PC-9 (cell line): ENCODE measurements around the gene ATP2C2. TPM values are rescaled to one million over a fixed set of nuclear protein-coding genes. Genes with fewer than 3 reads are reported as not detected.
A peak's percentile ranks its signal among the peaks of the same experiment; 100 is the strongest.

Experiments used
- BruUV-seq: library from RNA; stranded (reverse); fragments of 400-500 nt; replicated peaks from 2 replicates; lab custom pipeline; 2021; lab: Mats Ljungman, UMichigan
- CTCF ChIA-PET: fragments of 300-600 bp; sonication (Branson Sonifier 250); formaldehyde crosslinking; loops from one replicate; lab custom pipeline; 2022; ENCODE audit warnings: antibody characterized with exemption; lab: Charles Lee
- POLR2A ChIA-PET: fragments of 300-600 bp; sonication (Branson Sonifier 250); formaldehyde crosslinking; loops from one replicate; lab custom pipeline; 2022; ENCODE audit warnings: antibody characterized with exemption; ENCODE audit not compliant: unreplicated experiment; lab: Charles Lee
- DNase-seq, 2 experiments: peaks; one replicate each; pipeline versions ENCODE4 v3.0.0 to v3.0.0-alpha.2; 2015 to 2022; ENCODE audit warnings: mixed read lengths in 1 of 2
- H2AFZ ChIP-seq: fragments of 200-600 bp; sonication (generic); 2 replicates; pipeline ENCODE4 v1.8.1; 2017; ENCODE audit warnings: antibody characterized with exemption
- H3F3A ChIP-seq: fragments of 200-600 bp; sonication (generic); 2 replicates; pipeline ENCODE4 v1.8.1; 2017; ENCODE audit warnings: antibody characterized with exemption, mild to moderate bottlenecking, low read depth; ENCODE audit not compliant: insufficient read depth
- H3K27ac ChIP-seq: fragments of 200-600 bp; sonication (generic); 2 replicates; pipeline ENCODE4 v1.6.1; 2016; ENCODE audit warnings: mixed run types
- H3K27me3 ChIP-seq: fragments of 200-600 bp; sonication (generic); 2 replicates; pipeline ENCODE4 v1.6.1; 2016; ENCODE audit warnings: low read depth, mixed run types; ENCODE audit not compliant: insufficient read depth
- H3K36me3 ChIP-seq: fragments of 200-600 bp; sonication (generic); 2 replicates; pipeline ENCODE4 v1.6.1; 2016; ENCODE audit warnings: low read depth, mixed run types
- H3K4me1 ChIP-seq: fragments of 200-600 bp; sonication (generic); replicated peaks from 2 replicates; pipeline ENCODE4 v1.6.1; 2016; ENCODE audit warnings: mixed run types; ENCODE audit not compliant: insufficient read depth
- H3K4me2 ChIP-seq: fragments of 200-600 bp; sonication (generic); 2 replicates; pipeline ENCODE4 v1.6.1; 2017; ENCODE audit warnings: mixed run types
- H3K4me3 ChIP-seq: fragments of 200-600 bp; sonication (generic); 2 replicates; pipeline ENCODE4 v1.6.1; 2016; ENCODE audit warnings: mixed run types
- H3K79me2 ChIP-seq: fragments of 200-600 bp; sonication (generic); 2 replicates; pipeline ENCODE4 v1.6.1; 2017; ENCODE audit warnings: low read depth, mixed run types
- H3K9me2 ChIP-seq: fragments of 200-600 bp; sonication (generic); 2 replicates; pipeline ENCODE4 v1.8.1; 2017; ENCODE audit warnings: mild to moderate bottlenecking; ENCODE audit not compliant: insufficient read depth
- H3K9me3 ChIP-seq: fragments of 200-600 bp; sonication (generic); 2 replicates; pipeline ENCODE4 v1.8.1; 2016; ENCODE audit warnings: low read depth; ENCODE audit not compliant: insufficient read depth
- H4K20me1 ChIP-seq: fragments of 200-600 bp; sonication (generic); 2 replicates; pipeline ENCODE4 v1.8.1; 2017; ENCODE audit not compliant: insufficient read depth
- EZH2 ChIP-seq: fragments of 200-600 bp; sonication (generic); IDR thresholded peaks from 2 replicates; pipeline ENCODE4 v1.8.0; 2017; ENCODE audit warnings: antibody characterized with exemption, low read depth
- intact Hi-C: fragments of 100-400 bp; cut with micrococcal nuclease; formaldehyde crosslinking; loops from one replicate; pipeline ENCODE4 v1.10.0; 2022; ENCODE audit not compliant: unreplicated experiment
- total RNA-seq: library from RNA; stranded (reverse); gene quantifications from 2 replicates; pipeline ENCODE4 v1.2.3, GENCODE V29; 2021
- TF ChIP-seq, protein P1 (sequence below): fragments of 200-600 bp; sonication (generic); conservative IDR thresholded peaks from 2 replicates; pipeline ENCODE4 v1.6.1; 2017; ENCODE audit warnings: mixed run types, antibody characterized with exemption, mild to moderate bottlenecking, moderate library complexity

The ATP2C2 gene
- total RNA-seq, 1 experiment from 2014 or later: 17.2 TPM

GRCh38 chr16:84499638-84500037, 131.3 kb downstream of the ATP2C2 start:
- Histone ChIP-seq H3K4me1 (peaks cover 59% of the 10 kb centered on the region), H2AFZ (no peak overlapping the region), H3K79me2 (peaks cover 52% of the 10 kb centered on the region), H3K4me2 (peak overlapping the region; percentile 90), H3K9me2 (no peaks in the 10 kb centered on the region), H4K20me1 (no peaks in the 10 kb centered on the region), H3K27me3 (no peaks in the 10 kb centered on the region), H3F3A (peaks cover 46% of the 10 kb centered on the region), H3K36me3 (peaks cover 41% of the 10 kb centered on the region), H3K27ac (peak overlapping the region; percentile 99), H3K4me3 (no peak overlapping the region), H3K9me3 (no peaks in the 10 kb centered on the region)
- TF ChIP-seq EZH2: no peak
- TF ChIP-seq, protein P1, sequence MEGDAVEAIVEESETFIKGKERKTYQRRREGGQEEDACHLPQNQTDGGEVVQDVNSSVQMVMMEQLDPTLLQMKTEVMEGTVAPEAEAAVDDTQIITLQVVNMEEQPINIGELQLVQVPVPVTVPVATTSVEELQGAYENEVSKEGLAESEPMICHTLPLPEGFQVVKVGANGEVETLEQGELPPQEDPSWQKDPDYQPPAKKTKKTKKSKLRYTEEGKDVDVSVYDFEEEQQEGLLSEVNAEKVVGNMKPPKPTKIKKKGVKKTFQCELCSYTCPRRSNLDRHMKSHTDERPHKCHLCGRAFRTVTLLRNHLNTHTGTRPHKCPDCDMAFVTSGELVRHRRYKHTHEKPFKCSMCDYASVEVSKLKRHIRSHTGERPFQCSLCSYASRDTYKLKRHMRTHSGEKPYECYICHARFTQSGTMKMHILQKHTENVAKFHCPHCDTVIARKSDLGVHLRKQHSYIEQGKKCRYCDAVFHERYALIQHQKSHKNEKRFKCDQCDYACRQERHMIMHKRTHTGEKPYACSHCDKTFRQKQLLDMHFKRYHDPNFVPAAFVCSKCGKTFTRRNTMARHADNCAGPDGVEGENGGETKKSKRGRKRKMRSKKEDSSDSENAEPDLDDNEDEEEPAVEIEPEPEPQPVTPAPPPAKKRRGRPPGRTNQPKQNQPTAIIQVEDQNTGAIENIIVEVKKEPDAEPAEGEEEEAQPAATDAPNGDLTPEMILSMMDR: no peak
- DNase-seq: no peak
- CTCF ChIA-PET: interaction anchor here (0.6 kb wide), 1 partner anchor 326 kb away, joined by 3 read pairs; no protein-coding TSS in a partner anchor
- BruUV-seq: no TSS peak
- POLR2A ChIA-PET: no interaction called here
- intact Hi-C loops: loop anchor here (5.0 kb wide), 4 partner anchors 272 to 547 kb away; partner anchors contain the start of gene OSGIN1

DNA sequence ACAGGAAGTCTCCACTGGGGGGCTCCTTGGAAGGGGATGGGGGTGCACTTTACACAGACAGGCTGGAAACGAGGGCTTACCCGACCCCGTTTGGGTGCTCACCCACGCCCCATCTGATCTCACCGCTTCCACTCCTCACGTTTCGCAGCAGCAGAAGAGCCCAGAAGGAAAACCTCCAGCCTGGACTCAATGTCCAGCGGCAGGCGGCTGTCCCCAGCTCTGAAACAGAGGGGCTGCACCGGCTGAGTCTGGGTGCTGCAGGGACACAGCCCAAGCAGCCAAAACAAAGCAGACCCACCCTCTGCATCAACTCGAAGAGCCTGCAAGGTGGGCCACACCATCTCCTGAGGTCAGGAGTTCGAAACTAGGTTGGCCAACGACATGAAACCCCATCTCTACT, 132.2 kb downstream of the ATP2C2 start:
- Histone ChIP-seq H3K4me1 (peaks cover 65% of the 10 kb centered on the region), H4K20me1 (no peaks in the 10 kb centered on the region), H3K27me3 (no peaks in the 10 kb centered on the region), H3K36me3 (peaks cover 34% of the 10 kb centered on the region; the same call in 1 of the 2 replicates), H3K4me3 (peak overlapping the region; percentile 38; the same call in 1 of the 2 replicates), H2AFZ (no peak overlapping the region), H3K27ac (peak overlapping the region; percentile 99), H3K4me2 (peak overlapping the region; percentile 90), H3K9me3 (no peaks in the 10 kb centered on the region), H3F3A (peaks cover 48% of the 10 kb centered on the region), H3K79me2 (peaks cover 52% of the 10 kb centered on the region), H3K9me2 (no peaks in the 10 kb centered on the region)
- CTCF ChIA-PET: interaction anchor here (0.7 kb wide), 1 partner anchor 10 kb away, joined by 6 read pairs; no protein-coding TSS in a partner anchor
- BruUV-seq: no TSS peak
- TF ChIP-seq, protein P1: no peak
- no peak for TF ChIP-seq EZH2
- POLR2A ChIA-PET: interaction anchor here (0.5 kb wide), 1 partner anchor 117 kb away, joined by 3 read pairs; the partner anchor contains the start of gene COTL1
- intact Hi-C loops: loop anchor here (5.0 kb wide), 4 partner anchors 273 to 548 kb away; partner anchors contain the start of gene OSGIN1
- DNase-seq: no peak

DNA sequence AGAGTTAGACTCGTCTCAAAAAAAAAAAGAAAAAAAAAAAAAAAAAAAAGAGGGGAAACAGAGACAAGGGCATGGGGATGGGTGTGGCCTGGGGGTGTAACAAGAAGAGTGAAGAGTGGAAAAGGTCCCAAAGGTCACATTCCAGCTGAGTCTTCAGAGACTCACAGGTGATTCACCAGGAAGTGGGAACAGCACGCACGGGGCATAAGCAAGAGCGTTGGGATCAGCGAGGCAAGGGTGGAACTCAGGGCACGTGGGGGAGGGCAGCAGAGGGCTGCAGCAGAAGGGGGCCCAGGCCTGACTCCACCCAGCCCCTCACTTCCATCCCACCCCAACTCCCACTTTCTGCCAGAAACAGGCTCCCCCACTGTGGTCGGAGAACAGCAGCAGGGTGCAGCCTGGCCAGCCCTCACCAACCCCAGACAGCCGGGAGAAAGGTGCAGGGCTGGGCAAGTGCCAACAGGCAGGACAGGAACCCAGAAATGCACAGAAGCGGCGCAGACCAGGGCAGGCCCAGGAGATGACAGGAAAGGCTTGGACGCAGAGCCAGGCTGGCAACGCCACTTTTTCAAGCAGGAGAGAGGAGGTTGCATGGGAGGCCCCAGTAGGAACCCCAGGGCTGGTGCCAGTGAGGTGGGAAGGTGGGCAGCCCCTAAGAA, 132.9 kb downstream of the ATP2C2 start:
- H3K9me2 ChIP-seq: no peaks in the 10 kb centered on the region
- H3K27me3 ChIP-seq: no peaks in the 10 kb centered on the region
- POLR2A ChIA-PET: interaction anchor here (0.5 to 0.6 kb wide), 2 partner anchors 117 to 369 kb away, joined by 3 read pairs; partner anchors contain the start of gene COTL1
- peak overlapping the region; percentile 90 for H3K4me2 ChIP-seq
- peaks cover 72% of the 10 kb centered on the region for H3K4me1 ChIP-seq
- H3F3A ChIP-seq: peaks cover 54% of the 10 kb centered on the region
- H3K4me3 ChIP-seq: peak overlapping the region; percentile 35; the same call in 1 of the 2 replicates
- H3K27ac ChIP-seq: peak overlapping the region; percentile 99
- no TSS peak for BruUV-seq
- no peaks in the 10 kb centered on the region for H3K9me3 ChIP-seq
- peaks cover 31% of the 10 kb centered on the region; the same call in 1 of the 2 replicates for H3K36me3 ChIP-seq
- CTCF ChIA-PET: interaction anchor here (0.7 kb wide), 2 partner anchors 9 to 120 kb away, joined by 6 to 11 read pairs; no protein-coding TSS in a partner anchor
- TF ChIP-seq, protein P1: no peak
- no peak for TF ChIP-seq EZH2
- peaks cover 52% of the 10 kb centered on the region for H3K79me2 ChIP-seq
- no peaks in the 10 kb centered on the region for H4K20me1 ChIP-seq
- intact Hi-C loops: loop anchor here (5.0 kb wide), 4 partner anchors 274 to 549 kb away; partner anchors contain the start of gene OSGIN1
- peak; percentile 89 to 97 for DNase-seq
- H2AFZ ChIP-seq: no peak overlapping the region
